H1 (cell line): ENCODE measurements around the gene UBR3. TPM values are rescaled to one million over a fixed set of nuclear protein-coding genes. Genes with fewer than 3 reads are reported as not detected.

Source experiments
- CHD7 ChIP-seq: fragments of 300-600 bp; sonication (generic); IDR thresholded peaks from 2 replicates; pipeline ENCODE4 v1.7.1; 2012; ENCODE audit warnings: low read length, moderate library complexity, mild to moderate bottlenecking, inconsistent platforms; ENCODE audit not compliant: insufficient replicate concordance
- RNF2 ChIP-seq: fragments of 200-900, 300-1000 bp; sonication (generic); IDR thresholded peaks from 2 replicates; pipeline ENCODE4 v1.7.1; 2016; ENCODE audit warnings: borderline replicate concordance, low read depth, mild to moderate bottlenecking, antibody characterized with exemption, low read length; ENCODE audit not compliant: poor library complexity, severe bottlenecking; ENCODE audit errors: missing control alignments
- SIN3A ChIP-seq, 2 experiments: IDR thresholded peaks in 1 of 2; conservative IDR thresholded peaks in 1 of 2; 2 replicates each; pipeline ENCODE4 v1.6.1; 2011 to 2012; ENCODE audit warnings: low read length in 2 of 2, improper control_type of control experiment in 1 of 2, low read depth in 1 of 2, mild to moderate bottlenecking in 1 of 2
- TAF1 ChIP-seq: IDR thresholded peaks from 2 replicates; pipeline ENCODE4 v1.6.1; 2011; ENCODE audit warnings: mild to moderate bottlenecking, low read depth, low read length
- TAF7 ChIP-seq: optimal IDR thresholded peaks from 2 replicates; pipeline ENCODE3; 2011; ENCODE audit warnings: low read depth, mild to moderate bottlenecking, inconsistent platforms, low read length, moderate library complexity, borderline replicate concordance
- polyA plus RNA-seq, 7 experiments: library from polyadenylated mRNA; depleted of rRNA in 3 of 7; stranded (reverse) in 5 of 7; unstranded in 2 of 7; fragments of >200 nt in 5 of 7; fragments of 200-250 nt in 2 of 7; gene quantifications; 1 replicate in 5 of 7; 2 replicates in 1 of 7; 4 replicates in 1 of 7; pipeline versions ENCODE4 v1.2.1 to v1.2.3, GENCODE V29; 2011 to 2013; ENCODE audit warnings: missing spikeins in 2 of 7, mixed read lengths in 2 of 7
- total RNA-seq: library from RNA; stranded (reverse); fragmentation: NEBNext Ultra II Directional; extraction: Animal tissue kit (Norgen Biotek cat#: 25700); gene quantifications from 2 replicates; pipeline ENCODE4 v1.2.1, GENCODE V29; 2021
- TF ChIP-seq, protein P1 (sequence below): IDR thresholded peaks from 2 replicates; pipeline ENCODE4 v1.6.1; 2012; ENCODE audit warnings: inconsistent platforms

UBR3 gene
- total and polyA plus RNA-seq, 2 of the 8 experiments (the other 6 are each of a cell fraction or from before 2014, with no cell fraction given), result 3.7 to 17.7 TPM

DNA sequence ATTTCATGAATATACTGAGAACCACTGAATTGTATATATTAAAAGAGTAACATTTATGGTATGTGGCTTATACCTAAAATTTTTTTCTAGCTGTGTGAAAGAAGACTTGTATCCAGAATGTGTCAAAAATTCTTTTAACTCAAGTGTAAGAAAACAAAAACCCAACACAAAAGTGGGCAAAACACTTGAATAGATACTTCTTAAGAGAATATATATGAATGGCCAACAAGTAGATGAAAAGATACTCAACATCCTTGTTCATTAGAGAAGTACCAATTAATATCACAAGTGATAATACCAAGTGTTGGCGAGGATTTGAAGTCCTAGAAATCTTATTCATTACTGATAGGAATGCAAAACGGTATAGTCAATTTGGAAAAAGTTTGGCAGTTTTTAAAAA, 243.5 kb downstream of the UBR3 start (continued):
- TF ChIP-seq CHD7 (no peak), RNF2 (no peak), SIN3A (conservative IDR thresholded peaks at IDR 0.05 in 1 of 2, IDR thresholded peaks at IDR 0.05 in 1 of 2; ENCODE audit: low read depth in 1 of 2, low read length in 2 of 2) (no peak), TAF1 (no peak), TAF7 (no peak)
- TF ChIP-seq, protein P1, sequence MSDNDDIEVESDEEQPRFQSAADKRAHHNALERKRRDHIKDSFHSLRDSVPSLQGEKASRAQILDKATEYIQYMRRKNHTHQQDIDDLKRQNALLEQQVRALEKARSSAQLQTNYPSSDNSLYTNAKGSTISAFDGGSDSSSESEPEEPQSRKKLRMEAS, result no peak
